ENCODE data around the gene KRTAP10-3.

The KRTAP10-3 gene

GRCh38 chr21:44514218-44514520 lies 44.4 kb downstream of the KRTAP10-3 start:
- Histone ChIP-seq H3K4me3 (ENCODE audit: low read depth, low read length) (no peak overlapping the region), H3K36me3 (ENCODE audit: insufficient read depth, low read length) (no peaks in the 10 kb centered on the region), H3K79me2 (ENCODE audit: control insufficient read depth, insufficient read depth, low read length, unreplicated experiment) (no peaks in the 10 kb centered on the region), H2AFZ (ENCODE audit: low read length, unreplicated experiment) (no peak overlapping the region), H3K4me1 (ENCODE audit: control insufficient read depth, insufficient read depth, low read length, unreplicated experiment) (no peaks in the 10 kb centered on the region), H3K27me3 (ENCODE audit: insufficient read depth, low read length) (0 out of 2 replicates have a peak, but pooled peaks cover 5% of the 10 kb centered on the region), H3K27ac (ENCODE audit: low read depth, low read length) (no peak overlapping the region)

DNA sequence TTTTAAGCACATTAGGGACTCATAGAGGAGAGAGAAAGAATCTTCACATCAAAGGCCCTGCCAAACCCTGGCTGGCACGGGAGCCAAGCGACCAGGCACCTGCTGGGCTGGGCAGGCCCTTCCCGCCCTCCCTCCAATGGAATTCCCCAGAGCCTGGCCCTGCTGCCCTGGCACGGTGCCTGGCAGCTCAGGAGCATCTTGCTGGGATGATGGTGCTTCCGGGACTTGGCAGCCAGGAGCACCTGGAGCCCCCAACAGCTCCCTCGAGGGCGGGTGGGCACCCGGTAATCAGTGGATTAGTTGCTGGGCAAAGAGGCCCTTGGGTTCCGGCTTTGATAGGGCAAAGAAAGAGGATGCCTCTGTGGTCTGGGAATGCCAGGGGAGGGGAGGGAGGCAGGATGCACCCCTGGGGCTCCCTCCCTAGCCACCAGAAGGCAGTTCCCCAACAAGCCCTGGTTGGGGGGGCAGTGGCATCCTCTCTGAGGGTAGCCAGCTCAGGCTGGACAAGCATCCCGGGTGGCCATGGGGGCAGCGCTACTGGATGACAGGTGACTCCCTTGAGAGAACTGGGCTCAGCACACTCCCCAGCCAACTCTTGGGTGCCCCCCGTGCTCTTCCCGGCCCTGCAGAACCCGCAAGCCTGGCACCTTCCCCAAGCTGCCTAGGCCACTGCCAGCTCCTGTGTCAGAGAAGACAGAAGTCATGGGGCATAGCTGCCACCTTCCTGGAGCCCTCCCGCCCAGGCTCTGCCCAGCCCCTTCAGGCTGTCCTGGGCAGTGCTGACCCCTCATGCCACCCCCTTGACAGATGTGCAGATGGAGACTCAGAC lies 45.0 kb downstream of the KRTAP10-3 start:
- Histone ChIP-seq H3K4me1 (ENCODE audit: control insufficient read depth, insufficient read depth, low read length, unreplicated experiment) (no peaks in the 10 kb centered on the region), H3K27ac (ENCODE audit: low read depth, low read length) (no peak overlapping the region), H3K27me3 (ENCODE audit: insufficient read depth, low read length) (0 out of 2 replicates have a peak, but pooled peaks cover 9% of the 10 kb centered on the region)

DNA sequence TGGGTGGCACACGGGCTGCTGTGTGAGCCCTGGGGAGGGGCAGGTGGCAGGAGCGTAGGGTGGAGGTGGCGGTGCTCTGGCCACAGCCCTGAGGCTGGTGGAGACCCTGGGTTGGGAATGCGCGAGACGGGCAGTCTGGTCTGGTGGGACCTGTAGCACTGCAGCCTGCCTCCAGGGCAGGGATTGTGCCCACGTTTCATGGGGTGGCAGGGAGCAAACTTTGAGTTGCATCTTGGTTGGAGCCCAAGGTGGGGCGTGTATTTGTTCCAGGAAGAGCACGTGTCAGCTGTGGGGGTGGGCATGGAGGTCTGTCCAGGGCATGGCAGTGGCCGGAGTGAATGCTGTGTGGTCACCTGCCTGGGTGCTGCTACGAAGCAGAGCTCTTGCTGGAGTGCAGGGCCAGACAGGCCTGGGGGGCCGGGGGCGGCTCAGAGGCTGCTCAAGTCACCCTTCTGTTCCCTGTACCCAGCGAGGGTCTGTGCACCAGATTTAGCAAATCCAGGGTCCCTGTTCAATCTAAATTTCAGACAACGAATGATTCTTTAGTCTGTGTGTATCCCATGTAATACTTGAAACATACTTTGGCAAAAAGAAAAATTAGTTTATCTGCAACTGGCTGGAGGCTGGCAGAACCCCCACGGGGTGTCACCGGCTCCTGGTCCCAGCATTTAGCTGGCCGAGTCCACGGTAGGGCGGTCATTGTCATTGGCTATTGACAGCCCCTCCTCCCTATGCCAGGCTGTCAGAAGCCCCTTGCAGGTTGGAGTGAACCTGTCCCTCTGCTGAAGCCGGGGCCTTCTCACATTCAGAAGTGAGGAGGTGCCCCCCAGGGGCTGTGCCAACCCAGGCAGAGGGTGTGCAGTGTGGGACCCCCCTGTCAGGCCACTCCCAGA lies 45.9 kb downstream of the KRTAP10-3 start:
- Histone ChIP-seq H2AFZ (ENCODE audit: low read length, unreplicated experiment) (no peak overlapping the region), H3K36me3 (ENCODE audit: insufficient read depth, low read length) (no peaks in the 10 kb centered on the region), H3K27me3 (ENCODE audit: insufficient read depth, low read length) (0 out of 2 replicates have a peak, but pooled peaks cover 13% of the 10 kb centered on the region), H3K79me2 (ENCODE audit: control insufficient read depth, insufficient read depth, low read length, unreplicated experiment) (no peaks in the 10 kb centered on the region), H3K4me1 (ENCODE audit: control insufficient read depth, insufficient read depth, low read length, unreplicated experiment) (no peaks in the 10 kb centered on the region), H3K4me3 (ENCODE audit: low read depth, low read length) (no peak overlapping the region), H3K27ac (ENCODE audit: low read depth, low read length) (no peak overlapping the region)

More for the DNA sequence above, 45.0 kb downstream of the KRTAP10-3 start:
- no peak overlapping the region for H3K4me3 ChIP-seq (ENCODE audit: low read depth, low read length)
- no peaks in the 10 kb centered on the region for H3K79me2 ChIP-seq (ENCODE audit: control insufficient read depth, insufficient read depth, low read length, unreplicated experiment)
- no peak overlapping the region for H2AFZ ChIP-seq (ENCODE audit: low read length, unreplicated experiment)
- no peaks in the 10 kb centered on the region for H3K36me3 ChIP-seq (ENCODE audit: insufficient read depth, low read length)

GRCh38 chr21:44511938-44512275 lies 46.7 kb downstream of the KRTAP10-3 start:
- Histone ChIP-seq H3K79me2 (ENCODE audit: control insufficient read depth, insufficient read depth, low read length, unreplicated experiment) (no peaks in the 10 kb centered on the region), H2AFZ (ENCODE audit: low read length, unreplicated experiment) (no peak overlapping the region), H3K27ac (ENCODE audit: low read depth, low read length) (no peak overlapping the region), H3K4me1 (ENCODE audit: control insufficient read depth, insufficient read depth, low read length, unreplicated experiment) (no peaks in the 10 kb centered on the region), H3K27me3 (ENCODE audit: insufficient read depth, low read length) (peaks cover 22% of the 10 kb centered on the region), H3K36me3 (ENCODE audit: insufficient read depth, low read length) (no peaks in the 10 kb centered on the region), H3K4me3 (ENCODE audit: low read depth, low read length) (no peak overlapping the region)

DNA sequence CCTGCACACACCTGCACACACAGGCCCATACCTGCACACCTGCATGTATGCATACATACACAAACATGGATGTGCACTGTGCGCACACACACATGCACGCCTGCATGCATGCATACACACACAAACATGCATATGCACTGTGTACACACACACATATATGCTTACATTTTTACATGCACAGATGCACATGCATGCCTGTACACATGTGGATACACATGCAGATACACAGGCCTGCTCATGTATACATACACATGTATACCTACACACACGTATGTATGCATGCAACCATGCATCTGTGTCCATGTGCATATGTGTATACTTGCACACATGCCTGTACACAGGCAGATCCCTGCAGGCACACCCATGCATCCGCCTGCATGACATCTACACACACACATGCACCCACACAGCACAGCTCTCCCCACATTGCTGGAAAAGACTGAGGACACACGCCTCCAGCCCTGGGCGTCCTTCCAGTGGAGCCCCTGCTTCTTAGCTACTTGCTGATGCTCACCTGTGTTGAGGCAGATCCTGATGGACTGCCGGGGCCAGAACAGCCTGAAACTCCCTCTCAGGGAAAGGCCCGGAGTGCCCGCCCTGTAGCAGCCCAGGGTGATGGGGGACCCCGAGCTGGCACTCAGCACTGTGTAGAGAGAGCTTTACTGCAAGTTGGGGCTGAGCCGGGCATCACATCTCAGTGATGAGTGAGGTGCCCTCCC lies 47.2 kb downstream of the KRTAP10-3 start:
- Histone ChIP-seq H3K4me3 (ENCODE audit: low read depth, low read length) (no peak overlapping the region), H3K27me3 (ENCODE audit: insufficient read depth, low read length) (peaks cover 26% of the 10 kb centered on the region), H2AFZ (ENCODE audit: low read length, unreplicated experiment) (no peak overlapping the region), H3K79me2 (ENCODE audit: control insufficient read depth, insufficient read depth, low read length, unreplicated experiment) (no peaks in the 10 kb centered on the region), H3K4me1 (ENCODE audit: control insufficient read depth, insufficient read depth, low read length, unreplicated experiment) (no peaks in the 10 kb centered on the region), H3K27ac (ENCODE audit: low read depth, low read length) (no peak overlapping the region), H3K36me3 (ENCODE audit: insufficient read depth, low read length) (no peaks in the 10 kb centered on the region)

- no peak overlapping the region for H2AFZ ChIP-seq (ENCODE audit: low read length, unreplicated experiment)
- no peak overlapping the region for H3K4me3 ChIP-seq (ENCODE audit: low read depth, low read length)
- H3K79me2 ChIP-seq (ENCODE audit: control insufficient read depth, insufficient read depth, low read length, unreplicated experiment) = no peaks in the 10 kb centered on the region
- H3K36me3 ChIP-seq (ENCODE audit: insufficient read depth, low read length) = no peaks in the 10 kb centered on the region
- peaks cover 26% of the 10 kb centered on the region for H3K27me3 ChIP-seq (ENCODE audit: insufficient read depth, low read length)
- no peaks in the 10 kb centered on the region for H3K4me1 ChIP-seq (ENCODE audit: control insufficient read depth, insufficient read depth, low read length, unreplicated experiment)
- H3K27ac ChIP-seq (ENCODE audit: low read depth, low read length) = no peak overlapping the region
These were observed 47.9 kb downstream of the KRTAP10-3 start for GRCh38 chr21:44510508-44511218.

DNA sequence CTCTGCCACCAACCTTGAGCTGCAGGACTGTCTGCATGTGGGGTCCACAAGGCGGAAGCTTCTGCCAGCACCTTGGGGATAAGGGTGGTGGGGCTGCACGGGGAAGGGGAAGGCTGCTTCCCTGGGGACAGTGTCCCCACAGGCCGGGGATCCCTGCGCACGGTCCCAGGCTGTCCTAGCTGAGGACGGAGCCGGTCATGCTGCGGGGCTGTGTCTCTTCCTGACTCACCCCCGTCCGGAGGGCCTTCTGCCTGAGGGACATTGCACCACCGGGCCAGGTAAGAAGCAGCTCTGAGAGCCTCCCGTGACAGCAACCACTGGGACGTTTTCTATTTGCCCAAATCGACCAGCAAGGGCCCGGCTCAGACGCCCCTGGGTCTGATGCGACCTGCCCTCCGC lies 48.5 kb downstream of the KRTAP10-3 start:
- H3K27me3 ChIP-seq (ENCODE audit: insufficient read depth, low read length) = peaks cover 26% of the 10 kb centered on the region
- no peaks in the 10 kb centered on the region for H3K4me1 ChIP-seq (ENCODE audit: control insufficient read depth, insufficient read depth, low read length, unreplicated experiment)
- no peak overlapping the region for H3K4me3 ChIP-seq (ENCODE audit: low read depth, low read length)

DNA sequence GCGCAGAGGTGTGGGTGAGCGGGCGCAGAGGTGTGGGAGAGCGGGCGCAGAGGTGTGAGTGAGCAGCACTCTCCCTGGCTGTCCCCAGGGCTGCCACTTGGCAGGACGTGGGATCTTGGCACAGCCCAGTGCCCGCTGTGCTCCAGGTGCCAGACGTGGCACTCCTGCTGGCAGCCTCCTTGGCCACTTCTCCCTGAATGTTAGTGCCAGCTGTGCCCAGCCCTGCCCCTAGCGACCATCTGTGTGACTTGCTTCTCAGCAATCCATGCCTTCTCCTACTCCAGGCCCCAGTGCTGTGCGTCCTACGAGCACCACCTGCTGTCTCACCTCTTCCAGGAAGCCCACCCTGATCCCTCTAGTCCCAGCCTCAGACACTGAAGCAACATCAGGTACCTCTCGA lies 49.1 kb downstream of the KRTAP10-3 start:
- no peaks in the 10 kb centered on the region for H3K79me2 ChIP-seq (ENCODE audit: control insufficient read depth, insufficient read depth, low read length, unreplicated experiment)
- no peaks in the 10 kb centered on the region for H3K4me1 ChIP-seq (ENCODE audit: control insufficient read depth, insufficient read depth, low read length, unreplicated experiment)
- no peaks in the 10 kb centered on the region for H3K36me3 ChIP-seq (ENCODE audit: insufficient read depth, low read length)
- H2AFZ ChIP-seq (ENCODE audit: low read length, unreplicated experiment) = no peak overlapping the region
- peaks cover 26% of the 10 kb centered on the region for H3K27me3 ChIP-seq (ENCODE audit: insufficient read depth, low read length)
- H3K4me3 ChIP-seq (ENCODE audit: low read depth, low read length) = no peak overlapping the region
- no peak overlapping the region for H3K27ac ChIP-seq (ENCODE audit: low read depth, low read length)

More for the DNA sequence above, 48.5 kb downstream of the KRTAP10-3 start:
- Histone ChIP-seq H3K27ac (ENCODE audit: low read depth, low read length) (no peak overlapping the region), H2AFZ (ENCODE audit: low read length, unreplicated experiment) (no peak overlapping the region), H3K36me3 (ENCODE audit: insufficient read depth, low read length) (no peaks in the 10 kb centered on the region), H3K79me2 (ENCODE audit: control insufficient read depth, insufficient read depth, low read length, unreplicated experiment) (no peaks in the 10 kb centered on the region)

DNA sequence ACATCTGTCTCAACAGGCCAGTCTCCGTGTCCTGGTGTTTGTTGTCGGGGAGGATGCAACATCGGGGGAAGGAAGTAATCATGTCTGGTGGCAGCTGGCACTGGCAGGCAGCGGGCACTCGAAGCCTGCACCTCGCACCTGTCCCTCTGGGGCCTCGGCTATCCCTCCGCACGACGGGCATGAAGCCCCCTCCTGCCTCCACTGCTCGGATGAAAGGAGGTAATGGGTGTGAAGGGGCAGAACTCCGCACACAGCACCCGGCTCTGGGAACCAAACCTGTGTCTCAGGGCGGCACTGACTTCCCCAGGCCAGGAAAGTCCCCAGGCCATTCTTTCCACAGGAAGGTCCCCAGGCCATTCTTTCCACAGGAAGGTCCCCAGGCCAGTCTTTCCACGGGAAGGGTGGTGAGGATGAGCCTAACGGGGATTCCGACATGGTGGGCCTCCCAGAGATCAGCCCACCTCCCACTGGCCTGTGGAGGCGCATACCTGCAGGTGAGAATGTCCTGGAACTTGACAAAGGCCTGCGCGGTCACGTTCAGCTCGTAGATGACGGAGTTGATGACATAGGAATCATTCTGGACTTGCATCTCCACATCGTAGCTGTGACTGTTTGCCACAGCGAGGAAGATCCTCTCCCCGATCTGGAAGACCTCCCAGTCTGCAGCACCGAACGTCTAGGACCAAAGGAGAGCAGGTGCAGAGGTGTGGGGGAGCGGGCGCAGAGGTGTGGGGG lies 49.7 kb downstream of the KRTAP10-3 start:
- Histone ChIP-seq H3K79me2 (ENCODE audit: control insufficient read depth, insufficient read depth, low read length, unreplicated experiment) (no peaks in the 10 kb centered on the region), H2AFZ (ENCODE audit: low read length, unreplicated experiment) (no peak overlapping the region), H3K27me3 (ENCODE audit: insufficient read depth, low read length) (peaks cover 26% of the 10 kb centered on the region), H3K4me3 (ENCODE audit: low read depth, low read length) (no peak overlapping the region), H3K4me1 (ENCODE audit: control insufficient read depth, insufficient read depth, low read length, unreplicated experiment) (no peaks in the 10 kb centered on the region), H3K36me3 (ENCODE audit: insufficient read depth, low read length) (no peaks in the 10 kb centered on the region), H3K27ac (ENCODE audit: low read depth, low read length) (no peak overlapping the region)

DNA sequence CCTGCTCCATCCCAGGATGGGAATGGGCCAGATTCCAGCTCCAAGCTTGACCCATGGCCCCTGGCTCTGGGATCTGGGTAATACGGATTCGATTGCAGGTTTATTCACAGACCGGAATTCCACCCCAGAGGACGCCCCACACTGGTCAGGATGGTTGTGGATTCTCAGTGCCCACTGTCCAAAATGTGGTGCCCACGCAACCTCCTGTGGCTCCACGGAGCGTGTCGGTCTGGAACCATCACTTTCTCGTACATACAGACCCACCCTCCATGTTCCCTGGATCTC lies 50.2 kb downstream of the KRTAP10-3 start:
- Histone ChIP-seq H3K27me3 (ENCODE audit: insufficient read depth, low read length) (peaks cover 26% of the 10 kb centered on the region), H3K27ac (ENCODE audit: low read depth, low read length) (no peak overlapping the region), H3K4me1 (ENCODE audit: control insufficient read depth, insufficient read depth, low read length, unreplicated experiment) (no peaks in the 10 kb centered on the region), H3K4me3 (ENCODE audit: low read depth, low read length) (no peak overlapping the region), H2AFZ (ENCODE audit: low read length, unreplicated experiment) (no peak overlapping the region), H3K36me3 (ENCODE audit: insufficient read depth, low read length) (no peaks in the 10 kb centered on the region), H3K79me2 (ENCODE audit: control insufficient read depth, insufficient read depth, low read length, unreplicated experiment) (no peaks in the 10 kb centered on the region)
